ENCODE data around the gene ENTPD6.

The ENTPD6 gene

DNA sequence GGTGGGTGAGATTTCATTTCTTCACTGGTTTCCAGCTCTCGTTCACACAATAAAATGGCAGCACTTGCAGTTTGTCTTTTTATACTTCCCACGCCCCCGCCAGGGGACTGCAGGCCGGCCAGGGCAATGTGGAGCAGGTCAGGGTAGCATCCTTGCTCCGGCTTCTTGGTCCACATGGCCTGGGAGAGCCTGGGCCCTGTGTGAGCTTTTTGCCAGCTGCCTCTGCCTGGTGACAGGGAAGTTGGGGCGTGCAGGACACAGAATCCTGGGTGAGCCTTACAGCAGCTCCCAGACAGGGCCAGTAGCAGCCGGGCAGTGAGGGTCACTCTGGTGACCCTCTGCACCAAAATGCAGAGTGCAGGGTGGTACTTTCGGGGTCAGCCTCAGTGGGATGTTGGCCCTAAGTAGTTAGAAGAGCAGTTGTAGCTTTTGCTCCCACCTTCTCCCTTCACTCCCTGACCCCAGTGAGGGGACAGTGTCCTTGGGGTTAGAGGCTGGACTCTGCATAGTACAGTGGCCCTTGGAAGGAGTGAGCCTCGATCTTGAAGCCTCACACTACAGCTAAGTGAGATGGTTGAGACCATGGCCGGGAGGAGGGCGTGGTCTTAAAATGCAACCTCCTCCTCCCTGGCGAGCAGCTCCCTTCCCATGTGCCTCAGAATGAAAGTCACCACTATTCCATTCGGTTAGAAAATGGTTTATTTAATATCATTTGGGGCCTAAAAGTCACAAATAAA, 76.1 kb downstream of the ENTPD6 start:
- no peak for FAIRE-seq
- TF ChIP-seq, protein P1, sequence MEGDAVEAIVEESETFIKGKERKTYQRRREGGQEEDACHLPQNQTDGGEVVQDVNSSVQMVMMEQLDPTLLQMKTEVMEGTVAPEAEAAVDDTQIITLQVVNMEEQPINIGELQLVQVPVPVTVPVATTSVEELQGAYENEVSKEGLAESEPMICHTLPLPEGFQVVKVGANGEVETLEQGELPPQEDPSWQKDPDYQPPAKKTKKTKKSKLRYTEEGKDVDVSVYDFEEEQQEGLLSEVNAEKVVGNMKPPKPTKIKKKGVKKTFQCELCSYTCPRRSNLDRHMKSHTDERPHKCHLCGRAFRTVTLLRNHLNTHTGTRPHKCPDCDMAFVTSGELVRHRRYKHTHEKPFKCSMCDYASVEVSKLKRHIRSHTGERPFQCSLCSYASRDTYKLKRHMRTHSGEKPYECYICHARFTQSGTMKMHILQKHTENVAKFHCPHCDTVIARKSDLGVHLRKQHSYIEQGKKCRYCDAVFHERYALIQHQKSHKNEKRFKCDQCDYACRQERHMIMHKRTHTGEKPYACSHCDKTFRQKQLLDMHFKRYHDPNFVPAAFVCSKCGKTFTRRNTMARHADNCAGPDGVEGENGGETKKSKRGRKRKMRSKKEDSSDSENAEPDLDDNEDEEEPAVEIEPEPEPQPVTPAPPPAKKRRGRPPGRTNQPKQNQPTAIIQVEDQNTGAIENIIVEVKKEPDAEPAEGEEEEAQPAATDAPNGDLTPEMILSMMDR (IDR thresholded peaks at IDR 0.05; ENCODE audit: insufficient read depth, missing control alignments) = no peak
- DNase-seq (ENCODE audit: insufficient read length, low spot score) = no peak

DNA sequence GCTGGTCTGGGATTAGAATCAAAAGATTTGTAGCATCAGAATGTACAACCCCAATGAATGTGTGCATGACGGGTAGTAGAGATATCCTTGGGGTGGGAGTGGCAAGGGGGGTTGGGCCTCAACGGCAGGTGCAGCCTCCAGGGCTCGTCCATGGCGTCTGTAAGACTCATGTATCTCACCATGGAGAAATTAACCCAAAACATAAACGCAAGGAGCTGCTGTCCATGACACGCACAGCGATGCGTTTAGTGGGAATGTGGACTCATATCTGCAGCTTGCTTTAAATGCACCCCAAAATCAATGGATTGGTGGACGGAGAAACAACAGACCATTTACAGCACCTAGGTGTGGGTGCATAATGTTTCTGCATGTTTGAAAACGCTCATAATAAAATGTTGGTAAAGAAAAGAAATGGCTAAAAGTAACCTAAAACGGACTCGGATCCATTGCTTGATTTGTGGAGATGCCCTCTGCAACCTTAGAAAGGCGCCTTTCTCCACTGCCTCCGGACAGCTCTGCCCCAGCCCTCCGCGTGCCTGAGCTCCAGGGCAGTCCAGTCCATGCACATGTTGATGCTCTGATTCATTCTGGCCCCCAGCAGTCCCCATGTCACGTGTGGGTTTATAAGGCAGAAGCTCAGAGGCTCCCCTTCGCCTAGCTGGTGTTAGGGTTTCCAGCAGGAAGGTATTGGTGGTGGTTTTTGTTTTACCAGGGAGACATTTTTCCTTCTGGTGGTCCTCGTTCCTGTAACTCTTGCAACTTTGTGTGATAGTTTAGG, 76.9 kb downstream of the ENTPD6 start:
- no peak for FAIRE-seq
- TF ChIP-seq, protein P1 (IDR thresholded peaks at IDR 0.05; ENCODE audit: insufficient read depth, missing control alignments) = no peak
- DNase-seq (ENCODE audit: insufficient read length, low spot score) = no peak

DNA sequence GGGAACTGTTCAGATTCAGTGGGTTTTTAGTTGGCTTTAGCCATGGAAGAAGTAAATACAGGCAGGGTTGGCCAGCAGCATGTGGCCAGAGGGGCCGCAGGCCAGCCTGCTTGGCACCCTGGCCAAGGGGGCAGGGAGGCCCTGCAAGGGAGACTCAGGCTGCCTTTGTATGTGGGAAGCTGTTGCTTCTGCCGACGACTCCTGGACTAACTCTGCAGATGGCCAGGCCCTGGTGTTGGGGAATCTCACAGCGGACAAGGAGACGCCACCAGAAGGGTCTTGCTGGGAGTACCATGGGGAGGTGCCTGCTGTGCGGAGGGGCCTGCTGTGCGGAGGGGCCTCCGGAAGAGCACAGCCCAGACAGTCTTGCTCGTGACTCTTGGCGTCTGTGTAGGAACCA, 77.5 kb downstream of the ENTPD6 start:
- TF ChIP-seq, protein P1 (IDR thresholded peaks at IDR 0.05; ENCODE audit: insufficient read depth, missing control alignments) = no peak
- DNase-seq (ENCODE audit: insufficient read length, low spot score) (no peak), FAIRE-seq (no peak)

DNA sequence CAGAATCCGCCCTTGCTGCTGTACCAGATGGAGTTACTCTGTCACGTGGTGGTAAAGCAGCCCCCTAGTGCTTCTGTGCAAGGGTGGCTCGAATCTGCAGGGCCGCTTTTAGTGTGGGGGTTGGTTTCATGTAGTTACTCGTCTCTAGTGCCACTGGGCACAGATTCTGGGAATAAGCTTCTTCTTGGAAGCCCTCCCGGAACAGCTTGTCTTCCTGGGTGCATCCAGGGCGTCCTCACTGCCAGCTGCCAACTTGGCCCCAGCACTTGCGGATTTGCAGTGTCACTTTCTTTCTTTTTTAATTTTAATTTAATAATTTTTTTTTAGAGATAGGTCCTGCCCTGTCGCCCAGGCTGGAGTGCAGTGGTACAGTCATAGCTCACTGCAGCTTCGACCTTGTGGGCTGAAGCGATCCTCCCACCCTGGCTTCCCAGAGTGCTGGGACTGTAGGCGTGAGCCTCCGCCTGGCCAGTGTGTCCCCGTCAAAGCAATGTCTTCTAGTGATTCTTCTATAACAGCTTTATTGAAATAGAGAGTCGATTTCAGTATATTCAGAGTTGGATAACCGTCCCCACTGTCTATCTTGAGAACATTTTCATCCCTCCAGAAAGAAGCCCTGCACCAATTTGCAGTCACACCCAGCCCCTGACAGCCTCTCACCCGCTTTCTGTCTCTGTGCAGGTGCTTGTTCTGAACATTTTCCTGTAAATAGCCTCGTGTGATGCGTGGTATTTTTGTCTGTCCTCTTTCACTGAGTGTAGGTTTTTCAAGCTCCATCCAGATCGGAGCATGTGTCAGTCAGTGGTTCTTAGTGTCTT, 78.2 kb downstream of the ENTPD6 start:
- no peak for FAIRE-seq
- DNase-seq (ENCODE audit: insufficient read length, low spot score) = no peak
- TF ChIP-seq, protein P1 (IDR thresholded peaks at IDR 0.05; ENCODE audit: insufficient read depth, missing control alignments) = no peak

DNA sequence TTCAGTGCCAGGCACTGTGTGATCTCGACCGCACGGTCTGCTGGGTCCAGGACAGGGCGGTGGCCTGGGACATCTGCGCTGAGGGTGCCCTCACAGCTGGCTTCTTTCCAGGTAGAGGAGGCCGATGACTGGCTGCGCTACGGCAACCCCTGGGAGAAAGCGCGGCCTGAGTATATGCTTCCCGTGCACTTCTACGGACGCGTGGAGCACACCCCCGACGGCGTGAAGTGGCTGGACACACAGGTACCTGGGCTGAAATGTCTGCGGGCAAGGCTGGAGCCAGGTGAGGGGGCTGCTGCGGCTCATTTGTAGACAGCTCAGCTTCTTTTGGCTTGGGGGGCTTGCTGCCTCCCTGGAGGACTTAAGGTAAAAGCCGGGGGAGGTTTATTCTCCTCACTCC, 79.0 kb downstream of the ENTPD6 start:
- no peak for DNase-seq (ENCODE audit: insufficient read length, low spot score)
- FAIRE-seq = no peak
- TF ChIP-seq, protein P1 (IDR thresholded peaks at IDR 0.05; ENCODE audit: insufficient read depth, missing control alignments) = no peak

DNA sequence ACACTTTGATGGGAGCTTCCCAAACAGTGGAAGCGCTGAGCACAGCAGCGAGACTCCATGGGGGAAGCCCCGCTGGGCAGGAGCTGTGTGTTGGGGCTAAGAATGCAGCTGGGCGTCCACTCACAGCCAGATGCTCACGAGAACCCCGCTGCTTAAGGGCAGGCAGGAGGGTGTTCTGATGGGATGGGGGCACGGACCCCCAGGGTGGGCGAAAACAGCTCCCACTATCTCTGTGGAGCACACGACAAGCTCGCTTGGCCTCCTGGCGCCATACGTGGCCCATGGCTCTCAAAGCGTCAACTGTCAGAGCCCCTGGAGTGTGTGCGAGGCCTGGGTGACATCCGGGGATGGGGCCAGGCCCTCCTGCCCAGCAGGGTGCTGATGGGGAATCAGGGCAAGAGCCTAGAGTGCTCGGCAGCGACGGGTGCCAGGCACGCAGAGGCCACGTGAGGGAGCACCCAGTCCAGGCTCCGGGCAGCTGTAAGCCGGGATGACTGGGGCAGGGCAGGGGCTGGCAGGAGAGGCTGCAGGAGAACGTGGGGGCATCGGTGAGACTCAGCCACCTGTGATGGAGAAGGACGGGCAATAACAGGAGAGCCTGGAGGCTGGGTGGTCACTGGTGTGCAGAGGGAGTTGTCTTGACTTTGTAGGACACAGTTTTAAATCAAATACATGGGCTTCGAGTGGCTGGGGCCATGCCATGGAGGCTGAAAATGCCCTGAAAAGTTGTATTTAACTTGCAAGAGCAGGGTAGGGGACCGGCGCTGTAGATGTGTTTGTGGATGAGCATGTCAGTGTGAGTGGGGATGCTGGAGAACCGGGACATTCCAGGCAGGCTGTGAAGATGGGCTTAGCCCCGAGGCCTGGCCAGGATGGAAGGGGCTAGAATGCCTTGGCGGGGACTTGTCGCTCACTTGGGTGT, 79.6 kb downstream of the ENTPD6 start:
- TF ChIP-seq, protein P1 (IDR thresholded peaks at IDR 0.05; ENCODE audit: insufficient read depth, missing control alignments) = no peak
- DNase-seq (ENCODE audit: insufficient read length, low spot score) (no peak), FAIRE-seq (no peak)
